GM18502 (cell line): ENCODE measurements around the gene GTF3C2.
"Not testable (repeated sequence)": the region's sequence is repeated elsewhere in the genome, so short reads cannot be mapped to it uniquely, and the experiment has no call there.

Experiments used
- ATAC-seq: cut with Tn5 transposase; IDR thresholded peaks from one replicate; pipeline ENCODE4 v1.9.1; 2021; ENCODE audit warnings: mild to moderate bottlenecking; ENCODE audit not compliant: unreplicated experiment, poor library complexity

The GTF3C2 gene

DNA sequence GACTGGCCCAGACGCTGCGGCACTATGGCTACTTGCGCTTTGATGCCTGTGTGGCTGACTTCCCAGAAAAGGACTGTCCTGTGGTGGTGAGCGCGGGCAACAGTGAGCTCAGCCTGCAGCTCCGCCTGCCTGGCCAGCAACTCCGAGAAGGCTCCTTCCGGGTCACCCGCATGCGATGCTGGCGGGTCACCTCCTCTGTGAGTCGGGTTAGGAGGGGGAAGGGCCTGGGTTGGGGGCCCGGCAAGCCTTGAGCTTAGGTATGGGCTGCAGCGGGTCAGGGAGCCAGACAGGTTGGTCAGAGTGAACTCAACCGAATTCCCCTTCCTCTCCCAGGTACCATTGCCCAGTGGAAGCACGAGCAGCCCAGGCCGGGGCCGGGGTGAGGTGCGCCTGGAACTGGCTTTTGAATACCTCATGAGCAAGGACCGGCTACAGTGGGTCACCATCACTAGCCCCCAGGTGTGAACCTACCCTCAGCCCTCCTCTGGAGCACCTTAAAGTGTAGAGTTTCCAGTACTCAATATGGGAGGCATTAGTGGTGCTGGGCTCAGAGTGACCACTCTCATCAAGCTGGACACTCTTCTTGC is 19.0 kb upstream of the GTF3C2 start:
- no peak for ATAC-seq

DNA sequence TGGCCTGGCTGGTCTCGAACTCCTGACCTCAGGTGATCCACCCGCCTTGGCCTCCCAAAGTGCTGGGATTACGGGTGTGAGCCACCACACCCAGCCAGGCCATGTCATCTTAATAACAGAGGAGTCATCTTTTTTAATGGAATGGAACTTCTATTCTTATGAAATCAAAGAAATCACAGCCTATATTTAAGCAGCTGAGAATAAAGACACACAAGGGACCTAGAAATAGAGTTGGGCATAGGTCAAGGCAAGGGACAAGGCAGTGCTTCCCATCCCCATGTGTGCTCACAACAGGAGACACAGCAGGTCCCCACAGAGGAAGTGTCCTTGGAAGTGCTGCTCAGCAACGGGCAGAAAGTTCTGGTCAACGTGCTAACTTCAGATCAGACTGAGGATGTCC is 17.0 kb upstream of the GTF3C2 start:
- ATAC-seq = no peak

DNA sequence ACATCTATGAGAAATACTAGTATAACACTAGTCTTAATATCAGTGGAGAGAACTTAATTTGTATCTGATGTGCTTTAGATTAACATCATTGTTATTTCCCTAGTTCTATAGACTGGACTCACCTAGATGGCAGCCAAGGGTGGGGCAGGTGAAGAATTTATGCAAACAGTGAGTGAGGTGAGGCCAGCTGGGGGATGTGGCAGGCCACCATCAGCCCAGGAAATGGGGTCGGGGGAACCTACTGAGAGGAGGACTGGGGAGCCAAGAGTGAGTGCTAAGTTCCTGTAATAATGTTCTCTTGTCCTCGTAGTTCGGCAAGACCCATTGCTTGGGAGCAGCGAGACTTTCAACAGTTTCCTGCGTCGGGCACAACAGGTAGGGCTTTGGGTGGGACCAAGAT is 16.4 kb upstream of the GTF3C2 start:
- ATAC-seq = no peak

DNA sequence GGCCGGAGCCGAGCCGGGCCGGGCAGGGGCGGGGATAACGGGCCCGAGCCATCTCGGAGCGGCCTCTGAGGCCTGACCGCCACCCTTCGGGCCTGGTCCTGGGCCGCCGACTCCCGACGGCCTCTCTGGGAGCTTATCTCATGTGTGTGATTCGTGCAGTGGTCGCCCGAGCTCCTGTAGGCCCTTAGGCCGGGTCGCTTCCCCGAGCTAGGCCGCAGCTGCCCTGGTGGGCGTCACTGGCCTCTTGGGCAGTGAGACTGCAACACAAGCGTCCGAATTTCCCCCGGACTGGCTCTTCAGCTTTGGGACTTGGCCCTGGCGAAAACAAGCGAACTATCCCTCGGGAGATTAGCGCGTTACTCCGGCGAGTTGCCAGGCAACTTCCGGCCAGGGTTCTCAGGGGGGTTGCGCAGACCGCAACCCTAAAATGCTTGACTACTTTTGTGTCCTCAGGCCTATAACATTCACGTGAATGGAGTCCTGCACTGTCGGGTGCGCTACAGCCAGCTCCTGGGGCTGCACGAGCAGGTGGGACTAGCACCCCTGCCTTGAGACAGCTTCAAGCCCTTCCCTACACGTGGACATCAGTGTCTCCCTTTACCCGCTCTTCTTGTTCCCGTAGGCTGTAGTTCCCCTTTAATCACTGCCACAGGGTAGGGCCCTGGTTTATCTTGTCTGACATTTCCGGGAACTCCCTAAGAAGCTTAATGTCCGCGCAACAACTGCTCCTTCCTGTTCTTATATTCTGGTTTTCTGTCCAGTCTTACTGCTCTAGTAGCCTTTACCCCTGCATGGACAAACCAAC is 14.5 kb upstream of the GTF3C2 start:
- peak; percentile 33 for ATAC-seq

DNA sequence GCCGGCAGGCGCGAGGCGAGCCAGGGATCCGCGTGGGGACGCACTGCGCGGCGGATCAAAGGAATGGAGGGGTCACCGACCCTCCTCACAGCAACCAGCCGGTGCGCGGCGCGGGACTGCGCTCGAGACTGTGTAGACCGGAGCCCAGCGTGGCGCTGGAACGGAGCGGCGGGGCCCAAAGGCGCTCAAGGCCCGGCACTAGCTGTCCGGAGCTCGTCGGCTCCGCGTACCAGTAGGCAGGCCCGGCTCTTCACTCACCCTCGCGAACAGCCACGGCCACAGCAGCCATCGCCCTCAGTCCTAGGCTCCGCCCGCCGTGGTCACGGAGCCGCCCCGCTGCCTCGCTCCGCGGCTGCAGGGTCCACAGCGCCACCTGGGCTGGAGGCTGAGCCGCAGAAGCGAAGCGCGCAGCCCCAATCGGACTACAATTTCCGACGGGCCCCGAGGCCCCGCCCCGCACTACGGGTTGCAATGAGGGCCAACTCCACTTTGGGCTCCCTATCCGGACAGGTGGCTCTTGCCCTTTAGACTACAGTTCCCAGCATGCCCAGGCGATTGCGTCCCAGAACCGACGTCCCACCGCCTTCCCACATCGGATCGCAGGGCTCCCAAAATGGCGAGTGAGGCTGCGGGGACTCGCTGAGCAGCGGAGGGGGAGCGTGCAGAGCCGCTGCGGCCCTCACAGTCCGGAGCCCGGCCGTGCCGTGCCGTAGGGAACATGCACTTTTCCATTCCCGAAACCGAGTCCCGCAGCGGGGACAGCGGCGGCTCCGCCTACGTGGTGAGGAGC is 13.7 kb upstream of the GTF3C2 start, which contains the start of the genes EIF2B4 and SNX17:
Gene EIF2B4 (minus strand): TSS at position 313 of the 790 bp plus-strand sequence. CDS start 24 bp downstream, at position 289.
Gene SNX17 (plus strand): TSS at position 591 of the 790 bp plus-strand sequence. CDS start 128 bp downstream, at position 719.
- ATAC-seq = peak; percentile 91

DNA sequence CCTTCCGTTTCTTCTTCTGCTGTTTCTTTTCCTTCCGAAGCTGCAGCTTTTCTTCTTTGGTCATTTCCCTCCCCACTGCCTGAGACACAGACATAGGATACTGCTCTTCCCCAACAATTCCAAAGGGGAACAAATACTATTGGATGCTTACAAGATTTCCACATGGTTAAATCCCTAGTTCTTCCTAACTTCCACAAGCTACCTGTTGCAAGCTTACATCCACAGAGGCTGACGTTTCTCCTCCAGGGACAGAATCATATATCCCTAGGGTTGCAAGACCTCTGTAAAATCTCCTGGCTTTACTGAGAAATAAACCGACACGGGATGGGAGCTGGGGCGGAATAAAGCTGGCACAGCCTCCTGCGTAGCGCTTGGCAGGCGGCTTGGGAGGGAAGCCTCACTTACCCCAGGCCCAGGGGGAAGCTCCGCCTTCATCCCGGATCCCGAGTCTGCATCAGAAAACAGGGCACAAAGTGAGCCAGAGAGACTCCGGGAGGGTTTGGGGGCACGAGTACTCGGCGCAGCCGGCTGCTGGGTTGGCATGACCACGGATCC is 13.0 kb upstream of the GTF3C2 start:
- no peak for ATAC-seq

DNA sequence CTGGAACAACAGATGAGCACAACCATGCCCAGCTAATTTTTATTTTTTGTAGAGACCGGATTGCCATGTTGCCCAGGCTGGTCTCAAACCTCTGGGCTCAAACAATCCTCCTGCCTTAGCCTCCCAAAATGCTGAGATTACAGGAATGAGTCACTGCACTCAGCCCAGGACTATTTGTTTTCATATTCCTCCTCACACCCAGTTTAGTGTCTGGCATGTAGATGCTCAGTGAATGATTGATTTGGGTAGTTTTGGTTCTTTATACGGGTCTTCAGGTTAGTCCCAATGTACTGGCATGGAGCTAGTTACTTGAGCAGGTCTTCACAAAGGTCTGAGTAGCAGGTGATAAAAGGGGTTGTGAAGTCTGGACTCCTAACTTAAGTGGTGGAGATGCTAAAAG is 7.4 kb upstream of the GTF3C2 start:
- ATAC-seq = no peak

DNA sequence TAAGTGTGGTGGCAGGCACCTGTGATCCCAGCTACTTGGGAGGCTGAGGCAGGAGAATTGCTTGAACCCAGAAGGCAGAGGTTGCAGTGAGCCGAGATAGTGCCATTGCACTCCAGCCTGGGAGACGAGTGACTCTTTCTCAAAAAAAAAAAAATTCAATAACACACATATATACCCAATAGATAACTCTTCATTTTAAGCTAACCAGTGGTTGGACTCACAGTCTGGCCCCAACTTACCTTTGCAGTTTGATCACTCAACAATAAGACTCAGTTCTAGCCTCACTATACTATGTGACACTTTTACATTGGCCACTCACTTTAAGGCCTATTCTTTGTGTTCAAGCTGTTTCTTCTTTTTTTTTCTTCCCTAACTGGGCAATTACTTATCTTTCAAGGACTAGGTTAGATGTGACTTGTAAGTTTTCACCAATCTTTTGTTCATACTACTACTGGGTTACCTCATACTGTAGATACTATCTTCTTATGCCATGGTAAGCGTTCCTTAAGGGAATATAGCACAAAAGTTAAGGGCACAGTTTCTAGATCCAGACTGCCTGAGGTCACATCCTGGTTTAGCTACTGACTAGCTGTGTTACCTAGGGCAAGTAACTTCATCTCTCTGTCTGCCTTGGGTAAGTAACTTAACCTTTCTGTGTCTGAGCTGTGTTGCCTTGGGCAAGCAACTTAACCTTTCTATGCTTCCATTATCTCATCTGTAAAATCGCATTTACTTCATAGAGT is 6.3 kb upstream of the GTF3C2 start:
- ATAC-seq = no peak

DNA sequence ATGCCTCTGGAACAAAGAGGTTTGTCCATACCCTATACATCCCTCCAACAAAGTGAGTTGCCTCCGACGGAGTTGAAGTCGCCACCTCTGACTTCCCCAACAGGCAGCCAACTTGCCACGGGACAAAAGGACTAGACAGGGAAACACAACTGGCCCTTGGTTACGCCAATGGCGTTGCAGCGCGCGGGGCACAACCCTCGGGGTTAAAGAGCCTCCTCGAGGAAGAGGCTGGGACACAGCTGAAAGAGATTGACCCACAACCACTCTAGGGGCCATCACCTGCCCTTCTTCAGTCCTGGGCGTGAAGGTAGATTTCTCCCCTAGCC is 545 bp downstream of the GTF3C2 start:
- ATAC-seq = peak; percentile 41

DNA sequence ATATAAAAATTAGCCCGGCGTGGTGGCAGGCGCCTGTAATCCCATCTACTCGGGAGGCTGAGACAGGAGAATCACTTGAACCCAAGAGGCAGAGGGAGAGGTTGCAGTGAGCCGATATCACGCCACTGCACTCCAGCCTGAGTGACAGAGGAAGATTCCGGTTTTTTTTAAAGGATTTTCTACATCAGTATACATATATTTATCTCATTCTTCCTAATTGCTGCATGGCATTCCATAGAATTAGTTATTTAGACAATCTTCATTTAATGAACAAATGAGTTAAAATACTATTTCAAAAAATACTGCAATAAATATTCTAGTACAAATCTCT is 2.0 kb downstream of the GTF3C2 start:
- ATAC-seq = no peak

DNA sequence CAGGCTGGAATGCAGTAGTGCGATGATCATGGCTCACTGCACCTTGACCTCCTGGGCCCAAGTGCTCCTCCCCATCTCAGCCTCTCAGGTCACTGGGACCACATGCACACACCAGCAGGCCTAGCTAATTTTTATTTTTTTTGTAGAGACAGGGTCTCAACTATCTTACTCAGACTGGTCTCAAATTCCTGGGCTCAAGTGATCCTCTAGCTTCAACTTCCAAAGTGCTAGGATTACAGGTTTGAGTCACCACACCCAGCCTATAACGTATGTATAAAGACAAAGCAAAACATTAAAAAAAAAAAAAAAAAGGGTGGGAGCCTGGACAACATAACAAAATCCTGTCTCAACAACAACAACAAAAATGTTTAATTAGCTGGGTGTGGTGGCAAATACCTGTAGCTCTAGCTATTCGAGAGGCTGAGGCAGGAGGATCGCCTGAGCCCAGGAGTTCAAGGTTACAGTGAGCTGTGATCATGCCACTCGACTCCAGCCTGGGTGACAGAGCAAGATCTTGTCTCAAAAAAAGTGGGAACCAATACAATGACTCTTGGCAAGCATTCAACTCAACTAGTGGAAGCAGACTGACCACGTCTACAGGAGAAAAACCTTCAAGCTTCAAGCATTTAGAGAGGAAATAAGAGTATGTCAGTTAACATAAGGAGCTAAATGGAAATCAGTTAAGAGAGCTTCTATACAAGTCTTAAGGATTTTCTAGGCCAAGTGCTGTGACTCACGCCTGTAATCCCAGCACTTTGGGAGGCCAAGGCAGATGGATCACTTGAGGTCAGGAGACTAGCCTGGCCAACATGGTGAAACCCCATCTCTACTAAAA is 2.6 kb downstream of the GTF3C2 start:
- ATAC-seq = no peak

DNA sequence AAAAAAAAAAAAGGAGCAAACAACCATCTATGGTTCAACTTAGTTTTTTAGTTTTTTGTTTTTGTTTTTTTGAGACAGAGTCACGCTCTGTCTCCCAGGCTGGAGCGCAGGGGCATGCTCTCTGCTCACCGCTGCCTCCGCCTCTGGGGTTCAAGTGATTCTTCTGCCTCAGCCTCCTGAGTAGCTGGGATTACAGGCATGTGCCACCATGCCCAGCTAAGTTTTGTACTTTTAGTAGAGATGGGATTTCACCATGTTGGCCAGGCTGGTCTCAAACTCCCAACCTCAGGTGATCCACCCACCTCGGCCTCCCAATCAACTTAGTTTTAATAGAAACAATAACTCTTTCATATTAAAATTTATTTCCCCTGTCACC is 3.2 kb downstream of the GTF3C2 start:
- ATAC-seq = not testable (repeated sequence)

DNA sequence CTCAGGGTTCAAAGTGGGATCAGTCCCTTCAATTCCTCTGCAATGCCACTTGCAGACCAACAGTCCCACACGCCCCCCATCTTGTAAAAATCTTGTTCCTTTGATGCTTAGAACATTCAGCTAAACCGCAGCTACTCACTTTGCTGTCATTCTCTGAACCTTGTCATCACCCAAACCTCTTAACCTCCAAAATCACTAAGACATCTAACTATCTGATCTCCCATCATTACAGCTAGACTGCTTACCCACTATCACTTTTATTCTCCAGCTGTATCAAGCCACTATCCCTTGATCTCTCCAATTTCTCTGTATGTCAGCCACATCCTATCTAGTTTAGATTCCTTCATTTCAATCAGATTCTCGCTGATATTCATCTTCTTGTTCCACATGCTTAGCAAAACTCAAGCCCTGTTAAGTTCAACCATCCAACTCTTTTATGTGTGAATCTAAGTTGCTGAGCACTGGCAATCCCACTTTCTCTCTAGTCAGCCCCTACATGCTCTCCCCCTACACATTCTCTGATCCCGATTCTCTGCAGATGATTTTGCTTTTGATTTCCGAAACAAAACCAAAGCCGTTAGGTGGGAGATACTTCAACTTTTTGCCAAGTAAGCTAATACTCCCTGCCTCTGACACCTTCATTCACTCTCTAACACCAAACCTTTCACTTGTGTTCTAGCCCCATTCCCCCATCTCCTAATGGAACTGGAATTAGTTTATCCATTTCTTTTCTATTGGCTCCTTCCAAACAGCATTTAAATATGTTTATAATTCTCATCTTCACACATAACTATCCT is 4.6 kb downstream of the GTF3C2 start:
- no peak for ATAC-seq

DNA sequence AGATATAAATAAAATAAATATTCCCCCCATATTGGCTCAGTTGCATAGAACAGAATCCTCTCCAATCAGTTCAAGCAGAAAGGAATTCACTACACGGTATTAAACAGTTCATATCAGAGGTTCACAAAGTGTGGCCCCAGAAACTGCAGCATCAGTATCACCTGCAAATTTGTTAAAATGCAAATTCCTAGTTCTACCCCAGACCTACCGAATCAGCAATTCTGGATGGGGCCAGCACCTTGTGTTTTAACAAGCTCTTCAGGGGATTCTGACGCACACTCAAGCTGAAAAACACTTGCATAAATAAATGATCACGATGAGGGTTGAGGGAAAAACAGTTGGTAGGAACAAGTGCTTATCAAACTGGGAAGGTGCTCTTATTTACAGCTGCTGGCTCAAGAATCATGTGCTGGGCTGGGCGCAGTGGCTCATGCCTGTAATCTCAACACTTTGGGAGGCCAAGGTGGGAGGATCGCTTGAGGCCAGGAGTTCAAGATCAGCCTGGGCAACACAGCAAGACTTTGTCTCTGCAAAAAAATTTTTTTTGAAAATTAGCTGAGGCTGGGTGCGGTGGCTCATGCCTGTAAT is 6.4 kb downstream of the GTF3C2 start:
- ATAC-seq = no peak

DNA sequence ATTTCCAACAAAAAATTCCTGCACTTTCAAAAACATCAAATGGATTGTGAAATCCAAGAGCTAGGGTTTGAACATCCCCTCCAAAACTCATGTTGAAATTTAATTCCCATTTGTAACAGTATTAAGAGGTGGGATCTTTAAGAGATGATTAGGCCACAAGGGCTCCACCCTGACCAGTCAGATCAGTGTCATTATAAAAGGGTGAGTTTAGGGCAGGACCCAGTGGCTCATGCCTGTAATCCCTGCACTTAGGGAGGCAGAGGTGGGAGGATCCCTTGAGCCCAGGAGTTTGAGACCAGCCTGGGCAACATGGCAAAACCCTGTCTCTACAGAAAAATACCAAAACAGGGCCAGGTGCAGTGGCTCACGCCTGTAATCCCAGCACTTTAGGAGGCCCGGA is 8.9 kb downstream of the GTF3C2 start:
- ATAC-seq = no peak

DNA sequence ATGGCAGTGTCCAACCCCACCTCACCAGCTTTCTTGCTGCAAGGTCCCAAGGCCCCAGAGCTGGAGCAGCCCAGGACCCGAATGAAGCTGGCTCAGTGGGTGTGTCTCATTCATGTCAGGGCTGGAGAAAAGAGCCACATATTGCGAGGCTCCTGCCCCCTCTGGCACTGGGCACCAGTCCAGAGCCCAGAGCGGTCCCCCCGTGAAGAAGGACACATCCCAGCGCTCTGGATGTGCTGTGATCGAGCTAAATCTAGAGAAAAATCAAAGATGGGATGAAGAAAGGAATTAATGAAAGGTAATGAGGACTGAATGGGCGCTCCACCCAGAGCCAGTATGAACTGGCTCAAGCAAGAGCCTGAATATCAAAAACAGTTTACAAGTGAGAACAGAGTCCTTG is 20.4 kb downstream of the GTF3C2 start:
- ATAC-seq = no peak

DNA sequence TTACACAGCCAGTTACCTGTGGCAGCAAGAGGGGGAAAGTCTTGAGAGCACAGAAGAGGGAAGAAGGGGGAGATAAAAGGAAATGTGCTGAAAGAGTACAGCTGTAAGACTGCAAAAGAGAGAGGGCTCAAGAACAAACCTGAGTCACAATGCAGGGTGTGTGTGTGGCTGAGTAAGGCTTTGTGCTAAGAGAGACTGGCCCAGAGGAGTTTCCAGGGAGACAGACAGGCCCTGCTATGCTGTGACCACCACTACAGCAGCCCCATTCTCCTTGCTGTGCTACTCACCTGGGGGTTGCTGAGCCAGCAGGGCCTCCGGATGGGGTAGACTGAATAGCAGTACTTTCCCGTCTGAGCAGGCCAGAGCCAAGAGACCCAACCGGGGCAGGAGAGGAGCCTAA is 21.3 kb downstream of the GTF3C2 start:
- no peak for ATAC-seq

DNA sequence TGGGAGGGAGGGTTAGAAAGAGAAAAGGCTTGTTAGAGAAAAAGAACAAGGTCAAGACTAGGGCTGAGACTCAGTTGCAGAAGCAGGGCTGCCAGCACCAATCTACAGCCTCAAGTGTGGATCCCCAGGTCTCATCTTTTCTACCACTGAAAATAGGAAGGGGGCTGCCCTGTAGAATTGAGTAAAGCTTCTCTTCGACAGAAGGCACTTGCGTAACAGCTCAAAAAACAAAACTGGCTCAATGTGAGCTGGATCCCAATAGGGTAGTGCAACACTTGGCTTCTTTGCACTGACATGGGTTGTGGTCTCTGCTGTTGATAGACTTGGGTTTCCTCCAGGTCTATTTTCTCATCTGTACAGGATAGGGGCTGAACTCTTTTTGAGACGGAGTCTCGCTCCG is 31.8 kb downstream of the GTF3C2 start:
- ATAC-seq = no peak
